GM10847 (cell line): ENCODE data around the gene ADGRG3.

Experiments used
- POLR2A ChIP-seq: IDR thresholded peaks from 2 replicates; pipeline ENCODE4 v1.6.1; 2011; ENCODE audit not compliant: insufficient read length; ENCODE audit errors: extremely low read depth

ADGRG3 gene

GRCh38 chr16:57628008-57628781, 39.9 kb upstream of the ADGRG3 start, which contains the start of gene ADGRG1:
TSS of gene ADGRG1 (plus strand) at chr16:57628630. CDS start at chr16:57650288, 21,658 bp downstream.
- no peak for TF ChIP-seq POLR2A

- no peak for TF ChIP-seq POLR2A
Measured at GRCh38 chr16:57628783-57629293, 39.3 kb upstream of the ADGRG3 start.

GRCh38 chr16:57629516-57630406, 38.3 kb upstream of the ADGRG3 start:
- TF ChIP-seq POLR2A: no peak

- no peak for TF ChIP-seq POLR2A
Measured at GRCh38 chr16:57630407-57630797, 37.7 kb upstream of the ADGRG3 start.

GRCh38 chr16:57630931-57631845, 36.9 kb upstream of the ADGRG3 start:
- TF ChIP-seq POLR2A: no peak

GRCh38 chr16:57632568-57632967, 35.5 kb upstream of the ADGRG3 start:
- TF ChIP-seq POLR2A: no peak

GRCh38 chr16:57633383-57634064, 34.6 kb upstream of the ADGRG3 start:
- TF ChIP-seq POLR2A: no peak

- TF ChIP-seq POLR2A: no peak
Measured at GRCh38 chr16:57634171-57634570, 33.9 kb upstream of the ADGRG3 start.

- TF ChIP-seq POLR2A: no peak
Measured at GRCh38 chr16:57635266-57636097, 32.6 kb upstream of the ADGRG3 start.

GRCh38 chr16:57636184-57636583, 31.9 kb upstream of the ADGRG3 start:
- no peak for TF ChIP-seq POLR2A

- TF ChIP-seq POLR2A: no peak
Measured at GRCh38 chr16:57637020-57637419, 31.1 kb upstream of the ADGRG3 start.

GRCh38 chr16:57637424-57637823, 30.7 kb upstream of the ADGRG3 start:
- no peak for TF ChIP-seq POLR2A

GRCh38 chr16:57637965-57638364, 30.1 kb upstream of the ADGRG3 start:
- no peak for TF ChIP-seq POLR2A

- no peak for TF ChIP-seq POLR2A
Measured at GRCh38 chr16:57638381-57638780, 29.7 kb upstream of the ADGRG3 start.
